Measurements from ENCODE around the gene IQCF2. TPM values are rescaled to one million over a fixed set of nuclear protein-coding genes. Genes with fewer than 3 reads are reported as not detected.
"Not testable (repeated sequence)": the region's sequence is repeated elsewhere in the genome, so short reads cannot be mapped to it uniquely, and the experiment has no call there.

Gene IQCF2
- polyA plus RNA-seq, 1 donor, result not detected

DNA sequence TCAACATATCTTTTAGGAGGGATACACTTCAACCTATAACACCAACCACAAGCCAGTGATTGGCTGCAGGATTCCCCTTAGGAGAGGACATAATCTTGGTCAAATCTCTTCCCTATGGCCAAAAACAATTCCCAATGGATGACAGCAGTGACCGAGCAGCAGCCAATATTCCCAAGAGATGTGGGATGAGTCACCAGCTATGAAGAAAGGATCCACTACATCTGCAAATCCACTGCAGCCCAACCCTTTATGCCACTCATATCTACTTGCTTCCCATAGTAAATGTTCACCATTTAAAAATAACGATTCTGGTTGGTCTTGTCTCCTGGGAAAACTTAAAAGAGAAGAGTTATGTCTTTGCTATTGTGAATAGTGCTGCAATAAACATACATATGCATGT is 18.5 kb downstream of the IQCF2 start:
- no peak for DNase-seq

DNA sequence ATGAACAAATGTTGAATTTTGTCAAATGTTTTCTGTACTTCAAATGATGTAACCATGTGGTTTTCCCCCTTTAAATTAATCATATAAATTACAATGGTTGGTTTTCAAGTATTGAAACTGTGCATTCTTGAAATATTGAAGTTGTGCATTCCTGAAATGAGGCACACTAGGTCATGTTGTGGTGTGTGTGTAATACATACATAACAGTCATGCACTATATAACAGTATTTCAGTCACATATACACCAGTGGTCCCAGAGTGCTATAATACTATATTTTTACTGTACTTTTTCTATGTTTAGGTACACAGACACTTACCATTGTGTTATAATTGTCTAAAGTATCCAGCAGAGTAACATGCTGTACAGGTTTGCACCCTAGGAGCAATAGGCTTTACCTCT is 25.0 kb downstream of the IQCF2 start:
- DNase-seq, result no peak

DNA sequence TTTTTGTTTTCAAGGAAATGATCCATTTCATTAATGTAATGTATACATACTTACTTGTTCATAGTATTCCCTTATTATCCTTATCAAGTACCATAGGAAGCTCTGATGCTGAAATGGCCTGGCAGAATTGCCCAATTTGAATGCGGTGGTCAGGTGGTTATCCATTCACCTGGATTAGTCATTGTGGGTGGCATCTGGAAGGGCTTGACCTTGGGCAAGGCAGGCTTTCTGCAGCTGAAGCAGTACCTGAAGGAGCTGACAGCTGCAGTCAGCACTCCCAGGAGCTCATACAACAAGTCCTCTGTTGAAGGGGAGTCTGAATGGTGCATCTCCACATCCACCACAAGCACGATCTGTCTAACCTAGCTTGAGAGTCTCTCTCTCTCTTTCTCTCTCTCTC is 26.2 kb downstream of the IQCF2 start:
- DNase-seq, result no peak

DNA sequence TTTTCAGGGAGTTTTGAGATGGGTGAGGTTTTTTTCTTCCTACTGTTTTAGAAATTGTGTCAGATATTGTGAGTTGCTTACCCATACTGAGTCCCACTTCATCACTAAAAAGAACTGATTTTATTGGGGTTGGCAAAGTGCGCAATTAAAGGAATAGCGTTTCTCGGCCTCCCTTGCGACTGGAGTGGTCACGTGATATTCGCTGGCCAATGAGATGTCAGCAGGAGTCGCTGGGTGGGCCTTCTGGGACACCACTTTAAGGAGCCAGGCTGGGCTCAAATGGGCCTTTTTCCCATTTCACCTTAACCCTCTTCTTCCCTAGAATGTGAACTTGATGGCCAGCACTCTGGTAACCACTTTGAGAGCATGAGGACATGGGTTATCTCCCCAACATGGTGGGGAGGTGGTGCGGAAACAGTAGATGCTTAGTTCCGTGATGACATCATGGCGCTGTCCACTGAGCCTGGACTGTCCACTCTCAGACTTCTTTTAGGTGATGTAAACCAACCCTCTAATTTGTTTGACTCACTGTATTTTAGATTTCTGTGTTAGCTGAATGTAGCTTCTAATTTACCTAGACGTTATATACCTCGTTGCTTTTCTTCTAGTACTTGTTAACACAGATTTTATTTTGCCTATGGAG is 27.2 kb downstream of the IQCF2 start:
- no peak for DNase-seq

DNA sequence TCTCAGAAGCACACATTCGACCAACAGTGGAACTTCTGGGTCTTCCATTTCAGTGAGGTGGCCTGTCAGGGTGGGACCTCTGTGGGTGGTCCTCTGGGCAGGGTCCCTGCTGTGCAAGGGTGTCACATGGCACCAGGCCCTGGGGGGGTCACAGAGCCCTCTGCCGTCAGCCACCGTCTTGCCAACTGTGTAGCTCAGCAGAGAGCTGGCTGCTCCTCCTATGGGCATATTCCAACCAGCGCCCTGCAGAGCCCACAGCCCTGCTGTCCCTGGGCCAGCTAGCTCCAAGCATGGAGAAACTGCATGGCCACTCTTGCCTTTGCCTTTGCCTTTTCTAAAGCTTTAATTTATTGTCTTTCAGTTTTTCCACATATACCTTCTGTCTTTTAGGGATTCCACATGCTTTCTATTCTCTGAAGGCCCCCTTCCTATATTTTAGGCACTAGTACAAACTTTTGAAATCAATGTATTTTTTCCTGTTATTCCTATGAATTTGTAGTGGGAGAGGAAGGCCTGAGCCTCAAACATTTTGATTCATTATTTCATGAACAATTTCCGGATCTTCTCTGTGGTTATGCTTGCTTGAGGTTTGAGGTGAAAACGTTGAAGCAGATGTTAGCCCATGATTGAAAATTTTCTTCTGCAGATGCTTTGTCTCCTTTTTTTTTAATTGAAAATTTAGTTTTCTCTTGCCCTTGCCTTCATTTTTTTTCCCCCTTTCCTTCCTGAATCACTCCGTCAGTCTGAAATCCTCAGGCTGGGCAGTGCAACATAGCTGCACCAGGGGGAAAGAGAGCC is 30.0 kb downstream of the IQCF2 start:
- no peak for DNase-seq

DNA sequence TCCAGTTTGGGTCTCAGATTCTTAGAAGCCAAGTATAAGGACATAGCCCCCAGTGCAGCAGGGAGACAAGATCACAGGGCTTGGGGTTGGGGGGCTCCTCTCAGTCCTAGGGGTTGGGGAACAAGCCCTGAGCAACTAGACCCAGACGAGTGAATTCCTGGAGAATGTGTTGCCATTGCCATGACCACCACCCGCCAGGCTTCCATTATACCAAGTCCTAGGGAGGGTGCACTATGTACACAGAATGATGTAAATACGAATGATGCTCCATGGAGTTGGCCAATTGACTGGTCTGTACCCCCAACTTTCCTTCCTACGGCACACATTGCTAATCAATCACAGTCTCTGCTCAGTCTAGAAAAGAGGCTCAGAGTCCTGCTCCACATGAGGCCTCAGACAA is 33.0 kb downstream of the IQCF2 start:
- DNase-seq, result no peak

DNA sequence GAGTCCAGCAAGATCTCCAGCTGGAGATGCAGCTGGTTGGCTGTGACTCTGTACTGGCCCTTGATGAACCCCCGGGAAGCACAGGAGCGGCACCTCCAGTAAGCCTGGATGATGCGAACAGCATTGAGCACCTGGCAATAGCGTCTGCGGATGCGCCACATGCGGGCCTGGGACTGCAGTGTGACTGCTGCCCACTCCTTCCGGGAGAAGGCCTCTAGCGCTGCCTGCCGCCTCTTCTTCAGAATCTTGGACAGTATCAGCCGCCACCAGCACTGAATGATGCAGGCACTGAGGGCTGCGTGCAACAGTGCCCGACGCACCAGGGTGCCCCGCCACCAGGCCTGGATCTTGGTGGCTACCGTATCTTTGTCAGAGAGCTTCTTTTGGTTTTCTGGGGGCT is 33.5 kb downstream of the IQCF2 start:
- DNase-seq, result no peak

DNA sequence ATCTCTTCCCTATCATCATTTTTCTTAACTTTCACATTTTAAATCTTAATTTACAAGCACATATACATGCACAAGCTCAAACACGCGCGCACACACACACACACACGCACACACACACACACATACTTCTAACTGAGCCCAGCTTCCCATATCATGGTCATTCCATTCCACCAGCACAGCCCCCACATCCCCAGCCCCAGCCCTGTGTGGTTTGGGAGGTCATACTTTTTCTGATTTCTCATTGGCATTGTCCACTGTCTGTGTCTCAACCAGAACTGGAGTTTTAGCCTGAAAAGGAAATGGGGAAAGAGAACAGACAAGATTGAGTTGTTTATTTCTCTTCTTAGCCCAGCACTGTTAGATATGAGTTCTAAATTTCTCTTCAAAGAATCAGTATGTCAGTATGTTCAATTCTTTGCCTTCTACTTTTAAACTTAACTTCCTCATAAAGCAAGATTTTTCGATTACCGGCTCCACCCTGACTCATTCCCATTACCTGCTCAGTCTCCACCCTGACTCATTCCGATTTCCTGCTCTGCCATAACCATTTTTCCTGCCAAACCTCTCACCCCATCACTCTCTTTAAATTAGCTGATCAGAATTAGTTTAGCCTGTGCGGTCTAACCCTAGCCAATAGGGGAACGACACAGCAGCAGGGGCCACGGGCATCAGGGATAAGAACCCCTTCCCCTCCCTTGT is 35.3 kb downstream of the IQCF2 start:
- DNase-seq, result no peak

DNA sequence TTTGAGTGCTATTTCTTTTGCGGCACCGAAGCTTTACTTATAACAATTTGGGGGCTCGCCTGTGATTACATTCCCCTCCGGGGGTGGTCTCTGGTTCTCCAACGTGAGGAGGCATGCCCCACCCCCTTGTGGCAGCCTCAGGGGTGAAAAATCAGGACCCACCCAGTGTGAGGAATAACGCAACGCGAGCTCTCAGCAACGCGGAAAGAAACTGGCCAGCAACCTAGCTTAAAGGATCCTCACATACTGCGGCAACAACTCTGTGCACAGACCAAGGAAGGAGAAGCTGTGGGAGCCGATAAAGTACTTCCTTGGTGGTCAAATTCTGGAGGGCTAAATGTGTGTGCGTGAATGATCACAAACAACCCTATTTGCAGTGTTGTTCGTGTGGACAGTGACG is 36.0 kb downstream of the IQCF2 start:
- no peak for DNase-seq

DNA sequence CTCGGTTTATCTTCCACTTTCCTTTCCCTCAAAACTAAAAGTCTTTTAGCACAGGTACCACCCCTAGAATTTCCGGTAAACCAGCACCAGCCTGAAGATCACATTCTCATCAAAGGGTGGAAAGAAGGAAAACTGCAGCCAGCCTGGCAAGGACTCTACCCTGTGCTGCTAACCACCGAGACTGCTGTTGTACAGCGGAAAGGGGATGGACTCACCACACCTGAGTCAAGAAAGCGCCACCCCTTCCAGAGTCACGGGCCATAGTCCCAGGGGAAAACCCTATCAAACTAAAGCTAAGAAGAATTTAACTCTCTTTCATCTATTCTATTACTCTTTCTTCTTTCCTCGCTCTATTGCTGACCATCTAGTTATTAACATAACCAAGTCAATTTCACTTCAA is 38.6 kb downstream of the IQCF2 start:
- DNase-seq, result not testable (repeated sequence)

DNA sequence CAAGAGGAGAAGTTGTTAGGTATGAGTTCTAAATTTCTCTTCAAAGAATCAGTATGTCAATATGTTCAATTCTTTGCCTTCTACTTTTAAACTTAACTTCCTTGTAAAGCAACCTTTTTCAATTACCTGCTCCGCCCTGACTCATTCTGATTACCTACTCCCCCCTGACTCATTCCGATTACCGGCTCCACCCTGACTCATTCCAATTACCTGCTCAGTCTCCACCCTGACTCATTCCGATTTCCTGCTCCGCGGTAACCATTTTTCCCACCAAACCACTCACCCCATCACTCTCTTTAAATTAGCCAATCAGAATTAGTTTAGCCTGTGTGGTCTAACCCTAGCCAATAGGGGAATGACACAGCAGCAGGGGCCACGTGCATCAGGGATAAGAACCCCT is 40.9 kb downstream of the IQCF2 start:
- DNase-seq, result not testable (repeated sequence)

DNA sequence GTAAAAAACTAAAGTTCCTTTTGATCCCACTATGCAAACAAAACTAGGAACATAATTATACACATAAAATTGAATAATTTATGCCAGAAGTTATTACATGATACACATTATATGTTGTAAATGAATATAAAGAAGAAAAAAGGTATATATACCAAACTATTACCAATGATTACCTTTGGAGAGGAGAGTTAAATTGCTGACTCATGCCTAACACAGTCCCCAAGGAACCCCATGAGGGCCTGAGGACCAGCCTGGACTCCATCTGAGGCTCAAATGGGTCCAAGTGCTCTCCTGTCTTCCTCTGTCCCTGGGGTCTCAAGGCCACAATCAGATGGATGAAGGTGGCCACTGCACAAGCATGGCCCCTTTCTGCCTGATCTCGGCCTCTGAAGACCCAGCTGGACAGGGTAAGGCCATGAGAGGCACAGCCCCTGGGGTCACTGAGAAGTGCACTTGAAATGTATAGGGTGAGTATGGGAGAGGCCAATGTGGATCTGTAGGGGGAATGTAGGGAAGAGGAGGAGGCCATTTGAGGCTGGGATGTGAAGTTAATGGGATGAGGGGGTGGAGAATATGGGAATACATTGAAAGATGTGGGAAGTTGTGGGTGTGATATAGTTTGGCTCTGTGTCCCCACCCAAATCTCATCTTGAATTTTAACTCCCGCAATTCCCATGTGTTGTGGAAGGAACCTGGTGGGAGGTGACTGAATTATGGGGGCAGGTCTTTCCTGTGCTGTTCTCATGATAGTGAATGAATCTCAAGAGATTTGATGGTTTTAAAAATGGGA is 42.8 kb downstream of the IQCF2 start:
- no peak for DNase-seq

DNA sequence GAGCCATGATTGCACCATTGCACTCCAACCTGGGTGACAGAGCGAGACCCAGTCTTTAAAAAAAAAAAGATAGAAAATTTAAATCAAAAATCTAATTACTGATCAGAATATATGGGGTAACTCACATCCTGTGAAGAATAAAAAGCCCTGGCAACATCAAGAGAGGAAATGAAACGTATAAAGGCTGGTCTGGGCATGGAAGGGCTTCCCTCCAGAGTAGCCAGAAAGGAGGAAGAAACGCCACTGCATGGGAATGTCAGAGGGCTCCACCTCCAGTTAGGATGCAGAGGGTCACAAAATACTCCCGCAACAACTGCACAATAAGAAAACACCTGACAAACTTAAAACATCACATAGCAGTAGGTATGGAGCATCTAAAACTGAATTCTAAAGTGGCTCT is 46.6 kb downstream of the IQCF2 start:
- no peak for DNase-seq

Other genes starting within 250 kb of the IQCF2 start
- gene TEX264, start 190.4 kb upstream of the IQCF2 start, polyA plus RNA-seq (ENCODE audit: insufficient read length), result 28.9 TPM
- 0.43 TPM for gene GRM2, start 154.5 kb upstream of the IQCF2 start, polyA plus RNA-seq (ENCODE audit: insufficient read length)
- not detected for gene IQCF6, start 82.4 kb upstream of the IQCF2 start, polyA plus RNA-seq (ENCODE audit: insufficient read length)
- not detected for gene IQCF5, start 14.0 kb downstream of the IQCF2 start, polyA plus RNA-seq (ENCODE audit: insufficient read length)
- not detected for gene IQCF1, start 41.7 kb downstream of the IQCF2 start, polyA plus RNA-seq (ENCODE audit: insufficient read length)
- 15.9 TPM for gene RRP9, start 80.3 kb downstream of the IQCF2 start, polyA plus RNA-seq (ENCODE audit: insufficient read length)
- 7.4 TPM for gene PARP3, start 80.7 kb downstream of the IQCF2 start, polyA plus RNA-seq (ENCODE audit: insufficient read length)
- gene GPR62, start 93.8 kb downstream of the IQCF2 start, polyA plus RNA-seq (ENCODE audit: insufficient read length), result 0.67 TPM
- 64.7 TPM for gene PCBP4, start 105.8 kb downstream of the IQCF2 start, polyA plus RNA-seq (ENCODE audit: insufficient read length)
- 22.3 TPM for gene ABHD14B, start 112.4 kb downstream of the IQCF2 start, polyA plus RNA-seq (ENCODE audit: insufficient read length)
- 14.7 TPM for gene ABHD14A, start 113.4 kb downstream of the IQCF2 start, polyA plus RNA-seq (ENCODE audit: insufficient read length)
- gene ACY1, start 121.9 kb downstream of the IQCF2 start, polyA plus RNA-seq (ENCODE audit: insufficient read length), result 19.3 TPM
- gene RPL29, start 134.3 kb downstream of the IQCF2 start, polyA plus RNA-seq (ENCODE audit: insufficient read length), result 3,089 TPM
- 18.3 TPM for gene DUSP7, start 195.0 kb downstream of the IQCF2 start, polyA plus RNA-seq (ENCODE audit: insufficient read length)